ENCODE results near the gene CATSPERB. TPM values are rescaled to one million over a fixed set of nuclear protein-coding genes. Genes with fewer than 3 reads are reported as not detected.

Gene CATSPERB
- total and polyA plus RNA-seq, 2 experiments from 2014 or later = 0.27 to 0.38 TPM

GRCh38 chr14:91575469-91576208 lies 156.2 kb downstream of the CATSPERB start:
- DNase-seq (ENCODE audit: low spot score) = no peak
- no peaks in the 10 kb centered on the region for H3F3A ChIP-seq (replicated peaks; ENCODE audit: low read depth)

More at GRCh38 chr14:91575469-91576208, 156.2 kb downstream of the CATSPERB start:
- H2AFZ ChIP-seq = peak overlapping the region; percentile 94
- no peak overlapping the region for H3K27ac Mint-ChIP-seq
- ATAC-seq = peak; percentile 75
- peaks cover 43% of the 10 kb centered on the region for H3K27me3 Mint-ChIP-seq (ENCODE audit: insufficient read depth, low read depth, poor library complexity)
- H3K4me3 ChIP-seq = no peak overlapping the region; the same call in 1 of the 2 replicates
- H3K9me2 ChIP-seq (ENCODE audit: insufficient read depth) = no peaks in the 10 kb centered on the region
- H3K4me1 Mint-ChIP-seq = peaks cover 15% of the 10 kb centered on the region
- H3K36me3 Mint-ChIP-seq (ENCODE audit: low read depth) = peaks cover 22% of the 10 kb centered on the region
- no peak overlapping the region for H3K4me2 ChIP-seq
- peaks cover 48% of the 10 kb centered on the region for H3K27me3 ChIP-seq (ENCODE audit: insufficient read depth)
- H3K27ac ChIP-seq (ENCODE audit: low read depth) = no peak overlapping the region
- H3K79me2 ChIP-seq (replicated peaks; ENCODE audit: insufficient read depth) = no peaks in the 10 kb centered on the region
- no peaks in the 10 kb centered on the region for H3K36me3 ChIP-seq (ENCODE audit: insufficient read depth)
- H3K4me1 ChIP-seq (ENCODE audit: insufficient read depth) = peaks cover 18% of the 10 kb centered on the region
- H3K4me3 Mint-ChIP-seq = no peak overlapping the region
- no peaks in the 10 kb centered on the region for H4K20me1 ChIP-seq (replicated peaks; ENCODE audit: insufficient read depth)
- no peak for TF ChIP-seq CTCF (conservative IDR thresholded peaks at IDR 0.05; ENCODE audit: low read depth in 2 of 2)
- TF ChIP-seq POLR2AphosphoS5 (IDR thresholded peaks at IDR 0.05; ENCODE audit: low read depth) = no peak
- TF ChIP-seq STAT1 (IDR thresholded peaks at IDR 0.05; ENCODE audit: unreplicated experiment) = no peak
- TF ChIP-seq ZNF114 (CRISPR knock-in tag; IDR thresholded peaks at IDR 0.05) = no peak
- no peak for TF ChIP-seq ETS1 (IDR thresholded peaks at IDR 0.05)
- TF ChIP-seq EZH2 (IDR thresholded peaks at IDR 0.05; ENCODE audit: low read depth, unreplicated experiment) = no peak
- TF ChIP-seq JUNB (IDR thresholded peaks at IDR 0.05; ENCODE audit: unreplicated experiment) = no peak
- H3K9me3 Mint-ChIP-seq = peaks cover 29% of the 10 kb centered on the region

Measured in GM23338 (cell line).